ENCODE measurements around the gene TRMU.

DNA sequence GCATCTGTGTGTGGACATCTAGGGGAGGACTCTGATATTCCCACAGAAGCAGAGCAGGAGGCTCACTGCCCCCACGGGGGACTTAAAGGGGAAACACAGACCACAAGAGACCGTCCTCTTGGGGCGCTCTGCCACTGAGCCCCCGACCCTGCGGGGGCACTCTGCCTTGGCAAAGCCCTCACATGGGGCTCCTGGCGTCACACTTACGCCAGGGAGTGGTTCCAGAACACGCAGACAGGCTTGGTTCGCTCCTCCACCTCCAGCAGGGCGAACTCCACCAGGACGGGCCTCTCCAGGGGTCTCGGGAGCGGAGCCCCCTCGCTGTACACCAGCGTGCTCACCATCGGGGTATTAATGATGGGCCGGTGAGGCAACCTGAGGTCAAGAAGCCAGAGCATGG, 45.1 kb downstream of the TRMU start:
- TF ChIP-seq POLR2A (IDR thresholded peaks at IDR 0.05) = no peak
- TF ChIP-seq, protein P1, sequence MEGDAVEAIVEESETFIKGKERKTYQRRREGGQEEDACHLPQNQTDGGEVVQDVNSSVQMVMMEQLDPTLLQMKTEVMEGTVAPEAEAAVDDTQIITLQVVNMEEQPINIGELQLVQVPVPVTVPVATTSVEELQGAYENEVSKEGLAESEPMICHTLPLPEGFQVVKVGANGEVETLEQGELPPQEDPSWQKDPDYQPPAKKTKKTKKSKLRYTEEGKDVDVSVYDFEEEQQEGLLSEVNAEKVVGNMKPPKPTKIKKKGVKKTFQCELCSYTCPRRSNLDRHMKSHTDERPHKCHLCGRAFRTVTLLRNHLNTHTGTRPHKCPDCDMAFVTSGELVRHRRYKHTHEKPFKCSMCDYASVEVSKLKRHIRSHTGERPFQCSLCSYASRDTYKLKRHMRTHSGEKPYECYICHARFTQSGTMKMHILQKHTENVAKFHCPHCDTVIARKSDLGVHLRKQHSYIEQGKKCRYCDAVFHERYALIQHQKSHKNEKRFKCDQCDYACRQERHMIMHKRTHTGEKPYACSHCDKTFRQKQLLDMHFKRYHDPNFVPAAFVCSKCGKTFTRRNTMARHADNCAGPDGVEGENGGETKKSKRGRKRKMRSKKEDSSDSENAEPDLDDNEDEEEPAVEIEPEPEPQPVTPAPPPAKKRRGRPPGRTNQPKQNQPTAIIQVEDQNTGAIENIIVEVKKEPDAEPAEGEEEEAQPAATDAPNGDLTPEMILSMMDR (IDR thresholded peaks at IDR 0.05) = no peak
